DMS 273 treated with DMSO at 0.1 percent for 48 hours (cell line): ENCODE results near the gene EAF1.
"Not testable (repeated sequence)": the region's sequence is repeated elsewhere in the genome, so short reads cannot be mapped to it uniquely, and the experiment has no call there.

Experiments
- DNase-seq: peaks from one replicate; lab custom pipeline; 2025; lab: John Stamatoyannopoulos, UW

EAF1 gene

DNA sequence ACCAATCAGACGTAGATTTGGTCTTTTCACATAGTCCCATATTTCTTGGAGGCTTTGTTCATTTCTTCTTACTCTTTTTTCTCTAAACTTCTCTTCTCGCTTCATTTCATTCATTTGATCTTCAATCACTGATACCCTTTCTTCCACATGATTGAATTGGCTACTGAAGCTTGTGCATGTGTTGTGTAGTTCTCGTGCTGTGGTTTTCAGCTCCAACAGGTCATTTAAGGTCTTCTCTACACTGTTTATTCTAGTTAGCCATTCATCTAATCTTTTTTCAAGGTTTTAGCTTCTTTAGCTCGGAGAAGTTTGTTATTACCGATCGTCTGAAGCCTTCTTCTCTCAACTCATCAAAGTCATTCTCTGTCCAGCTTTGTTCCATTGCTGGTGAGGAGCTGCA is 57.2 kb downstream of the EAF1 start:
- not testable (repeated sequence) for DNase-seq

DNA sequence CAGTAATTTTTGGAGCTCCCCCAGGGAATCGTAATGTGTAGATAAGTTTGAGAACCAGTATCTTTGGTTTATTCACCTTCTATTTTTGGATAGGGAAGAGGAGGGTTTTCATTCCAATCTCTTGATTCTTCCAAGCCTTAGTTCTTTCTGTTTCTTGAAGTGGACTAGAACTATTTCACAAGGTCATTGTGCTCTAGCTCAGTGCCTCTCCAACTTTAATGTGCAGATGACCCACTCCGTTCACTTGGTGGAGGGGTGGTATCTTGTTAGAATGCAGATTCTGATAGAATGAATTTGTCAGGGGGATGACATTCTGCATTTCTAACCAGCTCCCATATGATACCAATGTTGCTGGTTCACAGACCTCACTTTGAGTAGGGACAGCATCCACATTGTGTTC is 58.6 kb downstream of the EAF1 start:
- no peak for DNase-seq

DNA sequence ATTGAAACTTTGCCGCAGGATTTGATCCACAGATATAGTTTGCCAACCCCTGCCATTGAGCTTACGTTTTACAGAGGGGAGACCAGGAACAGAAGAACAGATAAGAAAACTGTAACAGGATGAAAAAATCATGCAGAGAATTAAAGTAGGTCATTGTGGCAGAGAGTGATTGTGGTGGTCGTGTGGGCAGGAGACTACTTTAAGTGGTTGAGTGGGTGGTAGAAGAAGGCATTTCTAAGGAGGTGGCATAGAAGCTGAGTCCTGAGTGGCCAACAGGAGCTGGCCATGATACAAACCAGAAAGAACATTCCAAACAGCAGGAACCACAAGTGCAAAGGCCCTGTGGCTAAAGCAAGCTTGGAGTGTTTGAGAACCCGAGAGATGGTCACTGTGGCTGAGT is 59.6 kb downstream of the EAF1 start:
- no peak for DNase-seq

DNA sequence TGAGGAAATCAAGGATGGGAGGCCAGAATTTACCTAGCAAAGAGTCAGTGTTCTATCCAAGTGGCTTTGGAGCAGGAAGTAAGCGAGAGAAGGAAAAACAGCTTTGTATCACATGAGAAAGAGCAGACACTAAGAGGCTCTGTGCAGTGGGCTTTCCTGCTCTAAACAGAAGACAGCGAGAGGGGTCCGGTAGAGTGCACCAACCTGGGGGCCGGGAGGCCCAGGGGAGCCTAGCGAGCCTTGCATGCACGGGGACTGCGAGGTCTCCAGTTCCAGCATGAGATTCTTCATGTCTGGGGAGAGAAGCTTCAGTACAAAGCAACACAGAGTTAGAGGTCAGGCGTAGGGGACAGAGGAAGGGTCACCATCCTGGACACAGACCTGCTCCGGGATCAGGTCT is 60.6 kb downstream of the EAF1 start:
- no peak for DNase-seq

GRCh38 chr3:15490158-15490557 is 62.8 kb downstream of the EAF1 start:
- DNase-seq: no peak

GRCh38 chr3:15491143-15491542 is 63.7 kb downstream of the EAF1 start:
- DNase-seq: no peak
